Type B pancreatic cell (in vitro differentiated cells): ENCODE data around the gene CHI3L2. TPM values are rescaled to one million over a fixed set of nuclear protein-coding genes. Genes with fewer than 3 reads are reported as not detected.
"Not testable (repeated sequence)": the region's sequence is repeated elsewhere in the genome, so short reads cannot be mapped to it uniquely, and the experiment has no call there.

Experiments
- DNase-seq: peaks from one replicate; pipeline ENCODE4 v3.0.0; 2021; ENCODE audit warnings: mixed read lengths; ENCODE audit not compliant: unreplicated experiment; ENCODE audit errors: extremely low spot score
- H3K27ac Mint-ChIP-seq: 2 replicates; pipeline ENCODE4 v1.8.0; 2021; ENCODE audit warnings: mild to moderate bottlenecking, mixed read lengths
- H3K27me3 Mint-ChIP-seq: 2 replicates; pipeline ENCODE4 v1.8.0; 2021; ENCODE audit warnings: mixed read lengths
- H3K36me3 Mint-ChIP-seq: 2 replicates; pipeline ENCODE4 v1.8.0; 2021; ENCODE audit warnings: mixed read lengths
- H3K4me1 Mint-ChIP-seq: one replicate; pipeline ENCODE4 v1.8.0; 2021; ENCODE audit warnings: mixed read lengths; ENCODE audit not compliant: unreplicated experiment
- H3K4me3 Mint-ChIP-seq: 2 replicates; pipeline ENCODE4 v1.8.0; 2021; ENCODE audit warnings: mild to moderate bottlenecking, mixed read lengths
- H3K9me3 Mint-ChIP-seq: 2 replicates; pipeline ENCODE4 v1.8.0; 2021; ENCODE audit warnings: mixed read lengths
- total RNA-seq: library from RNA; stranded (reverse); gene quantifications from 2 replicates; pipeline ENCODE4 v1.2.1, GENCODE V29; 2021; ENCODE audit warnings: low replicate concordance
- TF ChIP-seq, protein P1 (sequence below): fragments of 200-600 bp; sonication (generic); conservative IDR thresholded peaks from 2 replicates; pipeline ENCODE4 v1.5.0; 2021; ENCODE audit warnings: antibody characterized with exemption, mild to moderate bottlenecking

Gene CHI3L2
- total RNA-seq, 1 donor from 2014 or later, result 0.72 TPM

DNA sequence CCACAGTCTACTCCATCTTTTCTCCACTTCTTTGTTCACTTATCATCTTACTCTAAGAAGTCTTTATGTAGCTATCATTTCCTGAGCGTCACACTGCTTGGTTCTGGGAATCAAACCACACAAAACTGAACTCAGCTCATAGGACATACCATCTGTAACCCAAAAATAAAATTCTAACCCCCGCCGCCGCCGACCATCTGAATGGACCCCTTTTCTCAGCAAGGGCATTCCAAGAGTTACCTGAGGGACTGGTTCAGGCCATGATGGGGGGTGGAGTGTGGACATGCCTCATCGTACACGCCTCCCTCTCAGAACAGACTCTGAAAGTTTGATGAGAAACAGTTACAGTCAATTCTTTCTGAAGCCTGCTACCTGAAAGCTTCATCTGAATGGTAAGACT lies 12.6 kb upstream of the CHI3L2 start:
- H3K27ac Mint-ChIP-seq, result peak overlapping the region; percentile 97
- H3K4me1 Mint-ChIP-seq, result peaks cover 25% of the 10 kb centered on the region
- no peaks in the 10 kb centered on the region for H3K27me3 Mint-ChIP-seq
- DNase-seq, result no peak
- peaks cover 5% of the 10 kb centered on the region for H3K9me3 Mint-ChIP-seq
- peak overlapping the region; percentile 22 for H3K4me3 Mint-ChIP-seq
- TF ChIP-seq, protein P1, sequence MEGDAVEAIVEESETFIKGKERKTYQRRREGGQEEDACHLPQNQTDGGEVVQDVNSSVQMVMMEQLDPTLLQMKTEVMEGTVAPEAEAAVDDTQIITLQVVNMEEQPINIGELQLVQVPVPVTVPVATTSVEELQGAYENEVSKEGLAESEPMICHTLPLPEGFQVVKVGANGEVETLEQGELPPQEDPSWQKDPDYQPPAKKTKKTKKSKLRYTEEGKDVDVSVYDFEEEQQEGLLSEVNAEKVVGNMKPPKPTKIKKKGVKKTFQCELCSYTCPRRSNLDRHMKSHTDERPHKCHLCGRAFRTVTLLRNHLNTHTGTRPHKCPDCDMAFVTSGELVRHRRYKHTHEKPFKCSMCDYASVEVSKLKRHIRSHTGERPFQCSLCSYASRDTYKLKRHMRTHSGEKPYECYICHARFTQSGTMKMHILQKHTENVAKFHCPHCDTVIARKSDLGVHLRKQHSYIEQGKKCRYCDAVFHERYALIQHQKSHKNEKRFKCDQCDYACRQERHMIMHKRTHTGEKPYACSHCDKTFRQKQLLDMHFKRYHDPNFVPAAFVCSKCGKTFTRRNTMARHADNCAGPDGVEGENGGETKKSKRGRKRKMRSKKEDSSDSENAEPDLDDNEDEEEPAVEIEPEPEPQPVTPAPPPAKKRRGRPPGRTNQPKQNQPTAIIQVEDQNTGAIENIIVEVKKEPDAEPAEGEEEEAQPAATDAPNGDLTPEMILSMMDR, result no peak
- peaks cover 4% of the 10 kb centered on the region for H3K36me3 Mint-ChIP-seq

GRCh38 chr1:111215285-111215684 lies 12.2 kb upstream of the CHI3L2 start:
- not testable (repeated sequence) for H3K36me3 Mint-ChIP-seq, DNase-seq, H3K27me3 Mint-ChIP-seq, H3K9me3 Mint-ChIP-seq, H3K4me3 Mint-ChIP-seq
- peaks cover 25% of the 10 kb centered on the region for H3K4me1 Mint-ChIP-seq
- peak overlapping the region; percentile 97 for H3K27ac Mint-ChIP-seq

- H3K4me1 Mint-ChIP-seq, result peaks cover 30% of the 10 kb centered on the region
- peaks cover 5% of the 10 kb centered on the region for H3K9me3 Mint-ChIP-seq
- peaks cover 4% of the 10 kb centered on the region for H3K36me3 Mint-ChIP-seq
These were observed 10.8 kb upstream of the CHI3L2 start for GRCh38 chr1:111216751-111217150.

DNA sequence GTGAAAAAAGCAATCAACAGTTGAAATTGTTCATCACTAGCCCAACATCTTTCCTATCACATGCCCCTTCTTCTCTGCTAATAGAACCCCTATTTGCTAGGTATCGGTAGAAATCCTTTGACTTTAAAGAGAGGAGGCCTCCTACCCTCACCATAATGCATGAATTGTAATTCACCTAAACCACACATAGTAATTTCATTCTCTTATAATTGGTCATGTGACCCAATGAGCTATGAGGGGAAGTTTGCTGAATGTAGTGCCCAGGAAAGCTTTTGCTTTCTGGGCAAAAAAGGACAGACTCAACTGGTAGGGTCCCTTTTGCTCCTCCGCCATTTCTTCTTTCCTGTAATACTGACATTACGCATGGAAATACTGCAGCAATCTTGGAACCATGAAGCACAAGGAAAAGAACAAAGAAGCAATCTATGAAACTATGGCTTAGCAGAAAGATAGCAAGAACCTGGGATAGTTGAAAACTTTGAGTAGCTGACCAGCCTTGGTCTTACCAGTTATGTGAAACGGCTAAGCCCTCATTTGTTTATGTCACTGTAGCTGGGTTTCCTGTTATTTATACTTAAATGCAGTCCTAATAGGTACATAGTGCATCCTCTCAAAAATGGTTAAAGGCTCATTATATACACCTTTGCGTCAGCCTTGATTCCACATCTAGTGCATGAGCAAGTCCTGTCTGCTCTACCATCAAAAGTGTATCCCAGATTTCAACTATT lies 10.2 kb upstream of the CHI3L2 start:
- no peak overlapping the region for H3K4me3 Mint-ChIP-seq
- no peak overlapping the region for H3K27ac Mint-ChIP-seq
- H3K36me3 Mint-ChIP-seq, result peaks cover 4% of the 10 kb centered on the region
- H3K27me3 Mint-ChIP-seq, result no peaks in the 10 kb centered on the region
- TF ChIP-seq, protein P1, result no peak
- H3K4me1 Mint-ChIP-seq, result peaks cover 33% of the 10 kb centered on the region
- DNase-seq, result no peak
- peaks cover 5% of the 10 kb centered on the region for H3K9me3 Mint-ChIP-seq

More at GRCh38 chr1:111216751-111217150, 10.8 kb upstream of the CHI3L2 start:
- Mint-ChIP-seq H3K4me3 (no peak overlapping the region), H3K27ac (peak overlapping the region; percentile 79), H3K27me3 (no peaks in the 10 kb centered on the region)
- TF ChIP-seq, protein P1, result no peak
- DNase-seq, result no peak

DNA sequence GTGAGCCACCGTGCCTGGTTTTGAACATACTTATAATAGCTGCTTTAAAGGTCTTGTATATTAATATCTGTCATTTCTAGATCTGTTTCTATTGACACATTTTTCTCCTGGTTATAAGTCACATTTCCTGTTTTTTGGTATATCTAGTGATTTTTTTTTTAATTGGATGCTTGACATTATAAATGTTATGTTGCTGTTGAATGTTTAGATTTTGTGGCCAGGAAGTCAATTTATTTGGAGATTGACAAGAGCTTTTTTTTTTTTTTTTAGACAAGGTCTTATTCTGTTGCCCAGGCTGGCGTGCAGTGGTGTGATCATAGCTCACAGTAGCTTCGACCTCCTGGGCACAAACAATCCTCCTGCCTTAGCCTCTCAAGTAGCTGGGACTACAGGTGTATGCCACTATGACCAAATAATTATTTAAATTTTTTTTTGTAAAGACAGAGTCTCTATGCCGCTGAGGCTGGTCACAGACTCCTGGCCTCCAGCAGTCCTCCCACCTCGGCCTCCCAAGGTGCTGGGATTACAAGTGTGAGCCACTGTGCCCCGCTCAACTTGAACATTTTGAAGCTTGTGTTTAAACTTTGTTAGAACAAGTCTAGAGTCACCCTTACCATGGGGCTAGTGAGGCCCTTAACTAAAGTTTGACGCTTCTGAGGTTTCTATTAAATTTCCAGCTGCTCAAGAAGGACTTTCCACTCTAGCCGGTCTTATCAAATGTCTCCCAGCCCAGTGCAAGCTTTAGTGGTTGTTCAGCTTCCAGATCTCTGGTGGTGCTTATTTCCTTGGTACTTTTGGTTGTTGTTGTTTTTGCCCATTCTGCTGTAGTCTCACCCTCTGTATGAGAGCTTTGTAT lies 8.6 kb upstream of the CHI3L2 start:
- Mint-ChIP-seq H3K4me3 (no peak overlapping the region), H3K36me3 (peaks cover 4% of the 10 kb centered on the region), H3K27me3 (no peaks in the 10 kb centered on the region), H3K9me3 (no peaks in the 10 kb centered on the region), H3K4me1 (peaks cover 29% of the 10 kb centered on the region), H3K27ac (no peak overlapping the region)
- TF ChIP-seq, protein P1, result no peak
- no peak for DNase-seq
